Measurements from ENCODE around the gene SLX4IP.

DNA sequence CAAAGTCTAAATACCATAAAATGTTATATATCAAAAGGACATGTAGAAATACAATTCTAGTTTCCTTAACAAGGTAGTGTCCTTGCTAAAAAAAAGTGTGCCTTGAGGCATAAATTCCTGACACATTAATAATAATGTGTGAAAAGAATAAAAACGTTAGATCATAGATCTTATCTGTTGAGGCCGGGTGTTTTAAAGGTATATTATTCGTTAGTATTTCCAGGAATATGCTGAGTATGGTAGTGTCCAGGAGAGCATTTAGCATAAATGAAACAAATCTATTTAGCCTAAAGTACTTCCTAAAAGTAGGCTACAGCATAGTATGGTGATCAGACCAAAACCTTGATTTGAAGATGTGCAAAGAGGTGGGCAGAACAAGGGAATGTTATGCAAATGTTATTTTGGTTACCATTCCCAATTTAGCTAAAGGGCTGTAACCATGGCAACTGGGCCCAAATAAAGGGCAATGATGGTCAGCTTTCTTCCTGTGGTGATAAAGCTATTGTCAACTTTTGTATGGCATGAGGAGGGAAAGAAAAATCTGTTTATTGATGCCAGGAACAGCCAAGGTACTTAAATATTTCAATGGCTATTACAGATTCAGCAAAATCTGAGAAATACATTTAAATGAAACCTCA lies 20.0 kb upstream of the SLX4IP start:
- TF ChIP-seq, protein P1, sequence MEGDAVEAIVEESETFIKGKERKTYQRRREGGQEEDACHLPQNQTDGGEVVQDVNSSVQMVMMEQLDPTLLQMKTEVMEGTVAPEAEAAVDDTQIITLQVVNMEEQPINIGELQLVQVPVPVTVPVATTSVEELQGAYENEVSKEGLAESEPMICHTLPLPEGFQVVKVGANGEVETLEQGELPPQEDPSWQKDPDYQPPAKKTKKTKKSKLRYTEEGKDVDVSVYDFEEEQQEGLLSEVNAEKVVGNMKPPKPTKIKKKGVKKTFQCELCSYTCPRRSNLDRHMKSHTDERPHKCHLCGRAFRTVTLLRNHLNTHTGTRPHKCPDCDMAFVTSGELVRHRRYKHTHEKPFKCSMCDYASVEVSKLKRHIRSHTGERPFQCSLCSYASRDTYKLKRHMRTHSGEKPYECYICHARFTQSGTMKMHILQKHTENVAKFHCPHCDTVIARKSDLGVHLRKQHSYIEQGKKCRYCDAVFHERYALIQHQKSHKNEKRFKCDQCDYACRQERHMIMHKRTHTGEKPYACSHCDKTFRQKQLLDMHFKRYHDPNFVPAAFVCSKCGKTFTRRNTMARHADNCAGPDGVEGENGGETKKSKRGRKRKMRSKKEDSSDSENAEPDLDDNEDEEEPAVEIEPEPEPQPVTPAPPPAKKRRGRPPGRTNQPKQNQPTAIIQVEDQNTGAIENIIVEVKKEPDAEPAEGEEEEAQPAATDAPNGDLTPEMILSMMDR (IDR thresholded peaks at IDR 0.05), result no peak
- TF ChIP-seq POLR2A (IDR thresholded peaks at IDR 0.05), result no peak
